H9 (cell line): ENCODE measurements around the gene SSUH2. TPM values are rescaled to one million over a fixed set of nuclear protein-coding genes. Genes with fewer than 3 reads are reported as not detected.

Source experiments
- DNase-seq: peaks from one replicate; pipeline ENCODE4 v3.0.0-alpha.2; 2017
- H2AFZ ChIP-seq: one replicate; pipeline ENCODE4 v1.6.1; 2013; ENCODE audit warnings: mild to moderate bottlenecking, low read length, control low read depth, moderate library complexity
- H2AK5ac ChIP-seq: 2 replicates; pipeline ENCODE4 v1.6.1; 2013; ENCODE audit warnings: low read length, control low read depth, mixed read lengths; ENCODE audit not compliant: insufficient read length
- H2BK120ac ChIP-seq: one replicate; pipeline ENCODE4 v1.6.1; 2013; ENCODE audit warnings: low read depth, mild to moderate bottlenecking, low read length, control low read depth, inconsistent platforms; ENCODE audit not compliant: poor library complexity, severe bottlenecking
- H2BK12ac ChIP-seq: 2 replicates; pipeline ENCODE4 v1.6.1; 2013; ENCODE audit warnings: low read length, control low read depth, mixed read lengths, low read depth; ENCODE audit not compliant: insufficient read length
- H2BK15ac ChIP-seq: 2 replicates; pipeline ENCODE4 v1.6.1; 2013; ENCODE audit warnings: low read depth, low read length, control low read depth
- H2BK20ac ChIP-seq: one replicate; pipeline ENCODE4 v1.6.1; 2013; ENCODE audit warnings: low read depth, mild to moderate bottlenecking, low read length, control low read depth, inconsistent platforms; ENCODE audit not compliant: poor library complexity, severe bottlenecking
- H2BK5ac ChIP-seq: 2 replicates; pipeline ENCODE4 v1.6.1; 2013; ENCODE audit warnings: low read length, control low read depth, mixed read lengths; ENCODE audit not compliant: insufficient read length
- H3K14ac ChIP-seq: 2 replicates; pipeline ENCODE4 v1.6.1; 2013; ENCODE audit warnings: low read length, control low read depth; ENCODE audit not compliant: insufficient read depth
- H3K18ac ChIP-seq: 2 replicates; pipeline ENCODE4 v1.6.1; 2013; ENCODE audit warnings: low read depth, mild to moderate bottlenecking, mixed read lengths, low read length, control low read depth; ENCODE audit not compliant: insufficient read length
- H3K23ac ChIP-seq: 2 replicates; pipeline ENCODE4 v1.6.1; 2013; ENCODE audit warnings: low read length, control low read depth, mixed read lengths, low read depth; ENCODE audit not compliant: insufficient read length
- H3K23me2 ChIP-seq: 2 replicates; pipeline ENCODE4 v1.6.1; 2013; ENCODE audit warnings: low read depth, mild to moderate bottlenecking, mixed read lengths, low read length, control low read depth; ENCODE audit not compliant: insufficient read length, poor library complexity, severe bottlenecking
- H3K27ac ChIP-seq: 2 replicates; pipeline ENCODE4 v1.5.1; 2013; ENCODE audit warnings: low read length, control low read depth, mixed read lengths, low read depth; ENCODE audit not compliant: insufficient read length
- H3K27me3 ChIP-seq: 2 replicates; pipeline ENCODE4 v1.6.1; 2013; ENCODE audit warnings: low read length, control low read depth, inconsistent platforms; ENCODE audit not compliant: insufficient read depth
- H3K4ac ChIP-seq: 2 replicates; pipeline ENCODE4 v1.6.1; 2013; ENCODE audit warnings: low read depth, mild to moderate bottlenecking, control low read depth, inconsistent platforms, low read length, moderate library complexity
- H3K4me1 ChIP-seq: 2 replicates; pipeline ENCODE4 v1.6.1; 2013; ENCODE audit warnings: low read length, control low read depth, inconsistent platforms; ENCODE audit not compliant: insufficient read depth
- H3K4me2 ChIP-seq: 2 replicates; pipeline ENCODE4 v1.6.1; 2013; ENCODE audit warnings: low read length, control low read depth, mixed read lengths; ENCODE audit not compliant: insufficient read length, insufficient read depth
- H3K56ac ChIP-seq: 2 replicates; pipeline ENCODE4 v1.6.1; 2013; ENCODE audit warnings: low read depth, mild to moderate bottlenecking, mixed read lengths, low read length, control low read depth; ENCODE audit not compliant: insufficient read length
- H3K79me1 ChIP-seq: 2 replicates; pipeline ENCODE4 v1.6.1; 2013; ENCODE audit warnings: low read depth, mild to moderate bottlenecking, moderate library complexity, low read length, control low read depth, inconsistent platforms; ENCODE audit not compliant: insufficient read depth, poor library complexity, severe bottlenecking
- H3K79me2 ChIP-seq: 2 replicates; pipeline ENCODE4 v1.6.1; 2013; ENCODE audit warnings: low read length, control low read depth, inconsistent platforms; ENCODE audit not compliant: insufficient read depth
- H3K9ac ChIP-seq: 2 replicates; pipeline ENCODE4 v1.6.1; 2013; ENCODE audit warnings: low read length, control low read depth, mixed read lengths; ENCODE audit not compliant: insufficient read length; ENCODE audit errors: extremely low read depth
- H3K9me3 ChIP-seq: one replicate; pipeline ENCODE4 v1.6.1; 2013; ENCODE audit warnings: low read depth, low read length, inconsistent platforms; ENCODE audit not compliant: control insufficient read depth
- H3T11ph ChIP-seq: one replicate; pipeline ENCODE4 v1.6.1; 2013; ENCODE audit warnings: mild to moderate bottlenecking, low read length, control low read depth, inconsistent platforms
- H4K20me1 ChIP-seq: one replicate; pipeline ENCODE4 v1.6.1; 2013; ENCODE audit not compliant: control insufficient read depth, insufficient read length, insufficient read depth
- H4K5ac ChIP-seq: 2 replicates; pipeline ENCODE4 v1.6.1; 2013; ENCODE audit warnings: low read depth, mild to moderate bottlenecking, mixed read lengths, low read length, control low read depth; ENCODE audit not compliant: insufficient read length
- H4K8ac ChIP-seq: replicated peaks from 2 replicates; pipeline ENCODE4 v1.6.1; 2013; ENCODE audit warnings: low read length, control low read depth, mixed read lengths, low read depth; ENCODE audit not compliant: insufficient read length
- H4K91ac ChIP-seq: 2 replicates; pipeline ENCODE4 v1.6.1; 2013; ENCODE audit warnings: low read depth, mild to moderate bottlenecking, moderate library complexity, mixed read lengths, low read length, control low read depth; ENCODE audit not compliant: insufficient read length
- H3K27ac Mint-ChIP-seq, 3 experiments: 2 replicates in 2 of 3; 3 replicates in 1 of 3; pipeline ENCODE4 v1.8.0; 2020 to 2021; ENCODE audit warnings: mixed read lengths in 3 of 3, mild to moderate bottlenecking in 1 of 3, moderate library complexity in 1 of 3
- H3K27me3 Mint-ChIP-seq: 2 replicates; pipeline ENCODE4 v1.8.0; 2021; ENCODE audit warnings: low read depth, mild to moderate bottlenecking, moderate library complexity, mixed read lengths
- H3K36me3 Mint-ChIP-seq, 3 experiments: 2 replicates in 2 of 3; 3 replicates in 1 of 3; pipeline ENCODE4 v1.8.0; 2020 to 2021; ENCODE audit warnings: low read depth in 3 of 3, mixed read lengths in 3 of 3; ENCODE audit not compliant: insufficient read depth in 1 of 3
- H3K4me1 Mint-ChIP-seq, 2 experiments: 2 replicates each; pipeline ENCODE4 v1.8.0; 2020; ENCODE audit warnings: mixed read lengths in 2 of 2
- H3K4me3 Mint-ChIP-seq, 2 experiments: 2 replicates in 1 of 2; 3 replicates in 1 of 2; pipeline ENCODE4 v1.8.0; 2020 to 2021; ENCODE audit warnings: mild to moderate bottlenecking in 2 of 2, mixed read lengths in 2 of 2, moderate library complexity in 1 of 2
- H3K9me3 Mint-ChIP-seq, 2 experiments: 2 replicates in 1 of 2; 3 replicates in 1 of 2; pipeline ENCODE4 v1.8.0; 2020; ENCODE audit warnings: mild to moderate bottlenecking in 2 of 2, mixed read lengths in 2 of 2, moderate library complexity in 1 of 2
- CTCF ChIP-seq: fragments of 200-600 bp; sonication (generic); conservative IDR thresholded peaks from 3 replicates; pipeline ENCODE4 v1.8.0; 2021; ENCODE audit warnings: antibody characterized with exemption, mild to moderate bottlenecking
- WGBS: extraction: QIAGEN DNeasy Blood & Tissue Kit; methylation state at CpG from one replicate; pipeline ENCODE4 v1.1.7; 2013; ENCODE audit warnings: missing lambda C conversion rate, low lambda C conversion rate, mixed read lengths; ENCODE audit not compliant: insufficient read length; ENCODE audit errors: extremely low coverage; 5-methylcytosine and 5-hydroxymethylcytosine counted together
- total RNA-seq: library from RNA; stranded (reverse); gene quantifications from 2 replicates; pipeline ENCODE4 v1.2.1, GENCODE V29; 2021

SSUH2 gene
- total RNA-seq, 1 experiment from 2014 or later: 0.61 TPM

GRCh38 chr3:8579096-8579495 is 65.5 kb downstream of the SSUH2 start:
- Histone ChIP-seq H2BK20ac (no peak overlapping the region), H3K27ac (no peak overlapping the region)
- no peak overlapping the region for H3K27ac Mint-ChIP-seq

More at GRCh38 chr3:8579096-8579495, 65.5 kb downstream of the SSUH2 start:
- H4K91ac ChIP-seq: no peak overlapping the region
- H3T11ph ChIP-seq: no peak overlapping the region
- Mint-ChIP-seq H3K4me3 (no peak overlapping the region), H3K9me3 (no peaks in the 10 kb centered on the region), H3K27me3 (no peaks in the 10 kb centered on the region), H3K4me1 (0 out of 4 replicates have a peak, but pooled peaks cover 2 to 8% of the 10 kb centered on the region in 2 experiments), H3K36me3 (no peaks in the 10 kb centered on the region)
- H2AK5ac ChIP-seq: no peak overlapping the region
- no peak overlapping the region for H2BK5ac ChIP-seq
- H3K79me1 ChIP-seq: no peaks in the 10 kb centered on the region
- no peak overlapping the region for H3K14ac ChIP-seq
- no peaks in the 10 kb centered on the region for H3K79me2 ChIP-seq
- no peaks in the 10 kb centered on the region for H3K9me3 ChIP-seq
- no peak for DNase-seq
- no peak overlapping the region for H3K18ac ChIP-seq
- no peak overlapping the region for H3K56ac ChIP-seq
- TF ChIP-seq CTCF: no peak
- H2BK15ac ChIP-seq: no peak overlapping the region
- H3K4me1 ChIP-seq: no peaks in the 10 kb centered on the region
- no peak overlapping the region for H3K4me2 ChIP-seq
- H4K8ac ChIP-seq: no peak overlapping the region
- no peaks in the 10 kb centered on the region for H4K20me1 ChIP-seq
- no peak overlapping the region for H2BK12ac ChIP-seq
- no peak overlapping the region for H3K9ac ChIP-seq
- no peaks in the 10 kb centered on the region for H3K23me2 ChIP-seq
- H2BK120ac ChIP-seq: no peak overlapping the region
- no peaks in the 10 kb centered on the region for H3K27me3 ChIP-seq
- WGBS: no CpG with 5 or more reads among the region's 5 CpGs
- no peak overlapping the region for H2AFZ ChIP-seq
- no peak overlapping the region for H3K4ac ChIP-seq
- no peak overlapping the region for H3K23ac ChIP-seq
- no peak overlapping the region for H4K5ac ChIP-seq
